HL-60 (cell line): ENCODE data around the gene CARD14.

ENCODE experiments used
- DNase-seq, 2 experiments: peaks; one replicate each; pipeline ENCODE4 v3.0.0-alpha.2; 2010 to 2020; ENCODE audit warnings: low read depth in 1 of 2, low spot score in 1 of 2
- H3K27ac ChIP-seq: fragments of 250-450 bp; sonication (Bioruptor Pico); replicated peaks from 2 replicates; pipeline ENCODE4 v1.5.1; 2020; ENCODE audit warnings: mild to moderate bottlenecking, moderate library complexity
- H3K27me3 ChIP-seq: fragments of 250-450 bp; sonication (Bioruptor Pico); 2 replicates; pipeline ENCODE4 v1.5.1; 2021; ENCODE audit warnings: mild to moderate bottlenecking, moderate library complexity; ENCODE audit not compliant: insufficient read depth, poor library complexity, severe bottlenecking
- H3K4me3 ChIP-seq: replicated peaks from 2 replicates; pipeline ENCODE4 v1.5.1; 2011; ENCODE audit warnings: mild to moderate bottlenecking, control low read depth, low read length; ENCODE audit not compliant: insufficient read depth
- CTCF ChIP-seq: IDR thresholded peaks from one replicate; pipeline ENCODE4 v1.5.1; 2011; ENCODE audit warnings: low read length, control low read depth, inconsistent platforms; ENCODE audit not compliant: insufficient read depth
- GABPA ChIP-seq: IDR thresholded peaks from 2 replicates; pipeline ENCODE4 v1.6.1; 2012; ENCODE audit warnings: low read depth
- POLR2AphosphoS5 ChIP-seq: IDR thresholded peaks from 2 replicates; pipeline ENCODE4 v1.6.1; 2012; ENCODE audit warnings: low read depth
- REST ChIP-seq: IDR thresholded peaks from 2 replicates; pipeline ENCODE4 v1.6.1; 2012; ENCODE audit warnings: low read depth; ENCODE audit not compliant: insufficient replicate concordance
- SPI1 ChIP-seq: IDR thresholded peaks from 2 replicates; pipeline ENCODE4 v1.6.1; 2012; ENCODE audit warnings: low read depth, mild to moderate bottlenecking, borderline replicate concordance

The CARD14 gene

GRCh38 chr17:80187515-80187941, 17.7 kb downstream of the CARD14 start:
- H3K4me3 ChIP-seq = no peak overlapping the region
- DNase-seq = no peak
- no peak overlapping the region for H3K27ac ChIP-seq
- TF ChIP-seq GABPA (no peak), REST (no peak), POLR2AphosphoS5 (no peak), SPI1 (no peak), CTCF (no peak)
- peaks cover 1% of the 10 kb centered on the region for H3K27me3 ChIP-seq

GRCh38 chr17:80189611-80190010, 19.8 kb downstream of the CARD14 start:
- Histone ChIP-seq H3K4me3 (no peak overlapping the region), H3K27ac (no peak overlapping the region), H3K27me3 (peaks cover 6% of the 10 kb centered on the region)
- TF ChIP-seq REST (no peak), GABPA (no peak)
- no peak for DNase-seq

- no peak overlapping the region for H3K27ac ChIP-seq
- H3K4me3 ChIP-seq = no peak overlapping the region
- no peak for TF ChIP-seq REST
- TF ChIP-seq GABPA = no peak
- no peak for TF ChIP-seq POLR2AphosphoS5
- TF ChIP-seq SPI1 = no peak
- no peak for TF ChIP-seq CTCF
- DNase-seq = no peak
- H3K27me3 ChIP-seq = peaks cover 6% of the 10 kb centered on the region
Measured at GRCh38 chr17:80190716-80191115, 20.9 kb downstream of the CARD14 start.

- Histone ChIP-seq H3K4me3 (no peak overlapping the region), H3K27me3 (peaks cover 6% of the 10 kb centered on the region), H3K27ac (no peak overlapping the region)
- DNase-seq = no peak
- no peak for TF ChIP-seq CTCF
- TF ChIP-seq GABPA = no peak
- TF ChIP-seq SPI1 = no peak
- TF ChIP-seq REST = no peak
- no peak for TF ChIP-seq POLR2AphosphoS5
Measured at GRCh38 chr17:80191192-80191591, 21.4 kb downstream of the CARD14 start.
